NCI-H2196 treated with DMSO at 0.1 percent for 48 hours (cell line): Measurements from ENCODE around the gene KRTAP10-7.
"Not testable (repeated sequence)": the region's sequence is repeated elsewhere in the genome, so short reads cannot be mapped to it uniquely, and the experiment has no call there.

Experiments
- DNase-seq: peaks from one replicate; lab custom pipeline; 2025; ENCODE audit not compliant: unreplicated experiment; lab: John Stamatoyannopoulos, UW

The KRTAP10-7 gene

DNA sequence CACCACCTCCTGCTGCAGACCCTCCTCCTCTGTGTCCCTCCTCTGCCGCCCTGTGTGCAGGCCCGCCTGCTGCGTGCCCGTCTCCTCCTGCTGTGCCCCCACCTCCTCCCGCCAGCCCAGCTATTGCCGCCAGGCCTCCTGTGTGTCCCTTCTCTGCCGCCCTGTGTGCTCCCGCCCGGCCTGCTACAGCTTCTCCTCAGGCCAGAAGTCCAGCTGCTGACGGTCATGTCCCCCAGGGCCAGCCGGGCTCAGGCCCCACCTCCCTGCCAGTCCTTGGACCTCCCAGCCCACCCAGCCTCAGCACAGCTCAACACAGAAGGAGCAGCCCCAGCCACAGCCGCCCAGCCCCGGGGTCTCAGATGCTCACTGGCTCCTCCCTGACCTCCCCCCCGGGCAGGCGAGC, 27.4 kb downstream of the KRTAP10-7 start:
- not testable (repeated sequence) for DNase-seq

GRCh38 chr21:44628707-44629391, 28.5 kb downstream of the KRTAP10-7 start:
- DNase-seq, result no peak

DNA sequence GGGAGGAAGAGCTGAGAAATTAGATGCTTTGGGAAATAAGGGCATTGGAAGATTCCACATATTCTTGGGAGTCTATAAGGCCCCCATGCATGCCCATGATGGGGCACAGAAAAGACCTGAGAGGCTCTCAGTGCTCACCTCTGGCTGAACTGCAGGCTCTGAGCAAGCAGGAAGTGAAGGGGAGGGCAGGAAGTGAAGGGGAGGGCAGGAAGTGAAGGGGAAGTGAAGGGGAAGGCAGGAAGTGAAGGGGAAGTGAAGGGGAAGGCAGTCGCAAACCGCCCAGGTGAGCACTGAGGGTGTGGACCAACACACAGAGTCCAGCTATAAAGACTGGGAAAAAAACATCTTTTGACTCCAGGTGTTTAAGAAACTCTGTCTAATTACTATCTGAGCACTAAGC, 30.0 kb downstream of the KRTAP10-7 start:
- DNase-seq, result no peak

GRCh38 chr21:44632067-44632466, 31.7 kb downstream of the KRTAP10-7 start:
- DNase-seq, result no peak

GRCh38 chr21:44636209-44637017, 36.0 kb downstream of the KRTAP10-7 start:
- no peak for DNase-seq

DNA sequence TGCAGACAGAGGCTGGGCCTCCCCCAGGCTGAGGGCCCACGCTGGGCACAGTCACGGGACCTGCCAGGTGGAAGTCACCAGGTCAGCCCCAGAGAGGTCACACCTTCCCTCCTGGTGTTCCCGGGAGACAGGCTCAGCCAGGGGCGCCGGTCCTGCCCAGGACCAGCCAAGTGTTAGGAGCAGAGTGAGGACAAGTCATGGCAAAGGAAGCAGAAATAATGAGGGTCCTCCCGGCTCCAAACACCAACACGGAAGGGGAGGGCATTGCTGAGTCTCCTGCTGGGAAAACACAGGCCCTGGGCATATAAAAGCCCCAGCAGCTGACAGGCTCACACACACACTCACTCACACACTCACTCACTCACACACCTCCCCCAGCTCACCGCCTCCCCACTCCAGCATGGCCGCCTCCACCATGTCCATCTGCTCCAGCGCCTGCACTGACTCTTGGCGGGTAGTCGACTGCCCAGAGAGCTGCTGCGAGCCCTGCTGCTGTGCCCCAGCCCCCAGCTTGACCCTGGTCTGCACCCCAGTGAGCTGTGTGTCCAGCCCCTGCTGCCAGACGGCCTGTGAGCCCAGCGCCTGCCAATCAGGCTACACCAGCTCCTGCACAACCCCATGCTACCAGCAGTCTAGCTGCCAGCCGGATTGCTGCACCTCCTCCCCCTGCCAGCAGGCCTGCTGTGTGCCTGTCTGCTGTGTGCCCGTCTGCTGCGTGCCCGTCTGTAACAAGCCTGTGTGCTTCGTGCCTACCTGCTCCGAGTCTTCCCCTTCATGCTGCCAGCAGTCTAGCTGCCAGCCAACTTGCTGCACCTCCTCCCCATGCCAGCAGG, 36.8 kb downstream of the KRTAP10-7 start, which contains the start of gene KRTAP10-10:
Gene KRTAP10-10, plus strand, starts transcription at position 339 of the 833 bp plus-strand sequence. Its CDS starts 62 bp downstream, at position 401.
- no peak for DNase-seq

GRCh38 chr21:44637851-44638348, 37.5 kb downstream of the KRTAP10-7 start:
- DNase-seq, result not testable (repeated sequence)

- not testable (repeated sequence) for DNase-seq
Observed at GRCh38 chr21:44638506-44639330, 38.3 kb downstream of the KRTAP10-7 start.

- DNase-seq, result no peak
Observed at GRCh38 chr21:44639331-44639655, 38.9 kb downstream of the KRTAP10-7 start.

DNA sequence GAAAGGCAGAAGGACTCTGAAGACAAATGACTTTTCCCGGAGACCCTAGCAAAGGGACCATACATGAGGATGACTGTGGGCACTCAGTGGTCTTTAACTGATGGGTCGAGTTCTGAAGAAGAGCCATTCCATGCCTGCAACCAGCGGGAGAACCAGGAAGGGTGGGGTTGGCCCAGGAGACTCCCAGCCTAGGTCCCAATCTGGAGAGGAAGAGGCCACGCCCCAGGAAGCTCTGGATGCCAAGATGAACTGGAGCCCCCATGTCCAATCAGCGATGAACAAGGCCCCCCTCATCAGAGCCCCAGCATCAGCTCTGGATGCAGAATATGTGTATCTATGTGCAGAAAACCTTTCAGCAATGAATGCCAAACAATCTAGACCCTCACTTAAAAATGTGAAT, 40.4 kb downstream of the KRTAP10-7 start:
- DNase-seq, result no peak

DNA sequence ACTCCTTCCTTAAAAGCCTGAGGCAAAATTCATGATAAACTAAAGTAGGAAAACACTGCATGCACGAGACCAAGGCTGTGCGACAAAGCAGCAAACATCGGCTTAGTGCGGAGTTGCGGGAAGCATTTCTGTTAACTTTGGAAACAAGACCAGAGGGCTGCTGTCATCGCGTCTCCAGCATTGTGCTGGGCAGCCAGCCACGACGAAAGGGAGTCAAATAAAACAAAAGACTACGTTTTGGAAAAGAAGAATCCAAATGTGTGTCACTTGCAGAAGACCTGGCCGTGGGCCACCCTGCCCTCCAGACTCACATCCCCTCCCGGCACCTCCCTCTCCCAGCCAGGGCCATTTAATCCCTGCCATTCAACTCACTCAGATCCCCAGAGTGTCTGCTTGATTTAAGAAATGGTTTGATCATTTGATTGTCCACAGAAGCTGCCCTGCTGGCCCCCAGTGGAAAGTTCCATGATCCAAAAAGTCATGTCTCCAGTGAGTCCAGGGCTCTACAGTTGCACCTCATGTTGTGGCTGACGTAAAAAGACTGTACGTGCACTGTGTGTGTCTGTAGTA, 43.4 kb downstream of the KRTAP10-7 start:
- no peak for DNase-seq

- no peak for DNase-seq
Observed at GRCh38 chr21:44644878-44645277, 44.5 kb downstream of the KRTAP10-7 start.

DNA sequence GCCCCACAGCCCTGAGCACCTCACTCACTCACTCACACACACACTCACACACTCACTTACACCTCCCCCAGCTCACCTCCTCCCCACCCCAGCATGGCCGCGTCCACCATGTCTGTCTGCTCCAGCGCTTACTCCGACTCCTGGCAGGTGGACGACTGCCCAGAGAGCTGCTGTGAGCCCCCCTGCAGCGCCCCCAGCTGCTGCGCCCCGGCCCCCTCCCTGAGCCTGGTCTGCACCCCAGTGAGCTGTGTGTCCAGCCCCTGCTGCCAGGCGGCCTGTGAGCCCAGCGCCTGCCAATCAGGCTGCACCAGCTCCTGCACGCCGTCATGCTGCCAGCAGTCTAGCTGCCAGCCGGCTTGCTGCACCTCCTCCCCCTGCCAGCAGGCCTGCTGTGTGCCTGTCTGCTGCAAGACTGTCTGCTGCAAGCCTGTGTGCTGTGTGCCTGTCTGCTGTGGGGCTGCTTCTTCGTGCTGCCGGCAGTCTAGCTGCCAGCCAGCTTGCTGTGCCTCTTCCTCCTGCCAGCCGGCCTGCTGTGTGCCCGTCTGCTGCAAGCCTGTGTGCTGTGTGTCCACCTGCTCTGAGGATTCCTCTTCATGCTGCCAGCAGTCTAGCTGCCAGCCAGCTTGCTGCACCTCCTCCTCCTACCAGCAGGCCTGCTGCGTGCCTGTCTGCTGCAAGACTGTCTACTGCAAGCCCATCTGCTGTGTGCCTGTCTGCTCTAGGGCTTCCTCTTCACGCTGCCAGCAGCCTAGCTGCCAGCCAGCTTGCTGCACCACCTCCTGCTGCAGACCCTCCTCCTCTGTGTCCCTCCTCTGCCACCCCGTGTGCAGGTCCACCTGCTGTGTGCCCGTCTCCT, 46.2 kb downstream of the KRTAP10-7 start, which contains the start of gene KRTAP10-11:
Gene KRTAP10-11, plus strand, starts transcription at position 49 of the 856 bp plus-strand sequence. Its CDS starts 45 bp downstream, at position 94.
- DNase-seq, result not testable (repeated sequence)

DNA sequence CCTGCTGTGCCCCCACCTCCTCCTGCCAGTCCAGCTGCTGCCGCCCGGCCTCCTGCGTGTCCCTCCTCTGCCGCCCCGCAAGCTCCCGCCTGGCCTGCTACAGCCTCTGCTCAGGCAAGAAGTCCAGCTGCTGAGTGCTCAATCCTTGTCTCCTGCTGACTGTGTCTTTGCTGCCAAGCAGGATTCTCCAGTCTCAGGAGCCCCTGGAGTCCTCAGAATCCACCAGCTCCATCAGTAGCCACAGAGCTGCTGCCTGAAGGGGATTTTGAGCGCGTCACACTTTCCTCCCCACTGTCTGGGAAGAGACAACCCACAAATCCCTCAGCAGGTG, 46.8 kb downstream of the KRTAP10-7 start:
- no peak for DNase-seq

- DNase-seq, result no peak
Observed at GRCh38 chr21:44648557-44649311, 48.3 kb downstream of the KRTAP10-7 start.

DNA sequence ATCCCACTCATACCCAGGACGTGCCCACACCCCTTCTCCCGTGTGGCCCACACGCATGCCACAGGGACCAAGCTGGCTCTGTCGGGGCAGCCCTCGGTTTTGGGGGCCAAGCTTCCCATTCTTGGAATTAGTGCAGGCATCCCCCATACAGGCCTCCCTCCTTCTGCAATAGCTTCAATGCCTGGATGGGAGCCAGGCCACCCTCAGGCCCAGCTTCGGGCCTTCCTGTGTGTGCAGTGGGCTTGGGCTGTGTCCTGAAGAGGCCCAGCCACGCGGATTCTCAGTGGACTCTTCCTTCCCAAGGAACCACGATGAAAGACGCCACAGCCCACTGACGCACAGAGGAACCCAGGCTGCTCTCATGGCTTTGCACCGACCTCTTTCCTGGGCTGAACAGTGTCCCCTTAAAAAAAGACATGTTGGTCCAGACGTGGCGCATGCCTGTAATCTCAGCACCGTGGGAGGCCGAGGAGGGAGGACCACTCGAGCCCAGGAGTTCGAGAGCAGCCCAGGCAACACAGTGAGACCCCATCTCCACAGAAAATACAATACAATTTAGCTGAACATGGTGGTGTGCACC, 49.2 kb downstream of the KRTAP10-7 start:
- no peak for DNase-seq

- DNase-seq, result no peak
Observed at GRCh38 chr21:44650265-44650972, 50.0 kb downstream of the KRTAP10-7 start.
